SK-N-SH treated with all-trans-retinoic acid at 6 μM for 48 hours (cell line): ENCODE results near the gene ATG16L1.

Experiments
- ATAC-seq: fragments of 200-7000 bp; cut with Tn5 transposase; 3 replicates; pipeline ENCODE4 v1.9.1; 2020; ENCODE audit warnings: mild to moderate bottlenecking, moderate library complexity
- ARNTL ChIP-seq: fragments of 450-650 bp; formaldehyde crosslinking; IDR thresholded peaks from 2 replicates; pipeline ENCODE4 v1.5.0; 2020; ENCODE audit warnings: low read depth, mild to moderate bottlenecking, moderate library complexity, borderline replicate concordance
- BACH2 ChIP-seq: fragments of 250-450 bp; sonication (Bioruptor Pico); IDR thresholded peaks from 2 replicates; pipeline ENCODE4 v1.9.0; 2021; ENCODE audit warnings: mild to moderate bottlenecking, borderline replicate concordance
- CSRNP3 ChIP-seq: fragments of 250-450 bp; sonication (Bioruptor Pico); IDR thresholded peaks from 2 replicates; pipeline ENCODE4 v1.5.1; 2021; ENCODE audit warnings: mild to moderate bottlenecking, moderate library complexity
- ESRRG ChIP-seq: fragments of 250-450 bp; sonication (Bioruptor Pico); IDR thresholded peaks from 2 replicates; pipeline ENCODE4 v1.6.1; 2021; ENCODE audit warnings: mild to moderate bottlenecking
- GLIS3 ChIP-seq: fragments of 250-450 bp; sonication (Bioruptor Pico); IDR thresholded peaks from 2 replicates; pipeline ENCODE4 v1.5.0; 2020; ENCODE audit warnings: mild to moderate bottlenecking, moderate library complexity
- ISL1 ChIP-seq: fragments of 250-450 bp; sonication (Bioruptor Pico); IDR thresholded peaks from 2 replicates; pipeline ENCODE4 v2.1.2; 2022; ENCODE audit warnings: mild to moderate bottlenecking, moderate library complexity
- OSR1 ChIP-seq: fragments of 250-450 bp; sonication (Bioruptor Pico); IDR thresholded peaks from 2 replicates; pipeline ENCODE4 v1.8.0; 2022; ENCODE audit warnings: moderate library complexity, mild to moderate bottlenecking, inconsistent platforms
- PATZ1 ChIP-seq: fragments of 250-450 bp; sonication (Bioruptor Pico); IDR thresholded peaks from 2 replicates; pipeline ENCODE4 v1.8.0; 2020; ENCODE audit warnings: mild to moderate bottlenecking, moderate library complexity, borderline replicate concordance
- POU6F1 ChIP-seq: fragments of 250-450 bp; sonication (Bioruptor Pico); IDR thresholded peaks from 2 replicates; pipeline ENCODE4 v1.8.0; 2021; ENCODE audit warnings: low read depth, mild to moderate bottlenecking, moderate library complexity, borderline replicate concordance
- PPARA ChIP-seq: fragments of 250-450 bp; sonication (Bioruptor Pico); IDR thresholded peaks from 2 replicates; pipeline ENCODE4 v1.5.0; 2020; ENCODE audit warnings: mild to moderate bottlenecking, borderline replicate concordance
- RARB ChIP-seq: fragments of 250-450 bp; sonication (Bioruptor Pico); IDR thresholded peaks from 2 replicates; pipeline ENCODE4 v1.8.0; 2021; ENCODE audit warnings: mild to moderate bottlenecking, moderate library complexity
- TCF4 ChIP-seq: fragments of 250-450 bp; sonication (Bioruptor Pico); IDR thresholded peaks from 2 replicates; pipeline ENCODE4 v1.8.0; 2021; ENCODE audit warnings: mild to moderate bottlenecking, moderate library complexity, borderline replicate concordance
- TOX ChIP-seq: fragments of 250-450 bp; sonication (Bioruptor Pico); IDR thresholded peaks from 2 replicates; pipeline ENCODE4 v1.8.0; 2021; ENCODE audit warnings: mild to moderate bottlenecking, moderate library complexity, borderline replicate concordance
- ZC3H10 ChIP-seq: fragments of 250-450 bp; sonication (Bioruptor Pico); IDR thresholded peaks from 2 replicates; pipeline ENCODE4 v1.5.1; 2021; ENCODE audit warnings: mild to moderate bottlenecking, moderate library complexity
- ZFP3 ChIP-seq: fragments of 250-450 bp; sonication (Bioruptor Pico); IDR thresholded peaks from 2 replicates; pipeline ENCODE4 v1.5.0; 2020; ENCODE audit warnings: mild to moderate bottlenecking, moderate library complexity
- ZFP30 ChIP-seq: fragments of 450-650 bp; formaldehyde crosslinking; IDR thresholded peaks from 2 replicates; pipeline ENCODE4 v1.5.0; 2022; ENCODE audit warnings: mild to moderate bottlenecking, moderate library complexity
- ZNF565 ChIP-seq: fragments of 450-650 bp; formaldehyde crosslinking; conservative IDR thresholded peaks from 2 replicates; pipeline ENCODE4 v1.5.0; 2020; ENCODE audit warnings: low read depth, mild to moderate bottlenecking, moderate library complexity
- ZNF8 ChIP-seq: fragments of 450-650 bp; formaldehyde crosslinking; IDR thresholded peaks from 2 replicates; pipeline ENCODE4 v1.5.0; 2020; ENCODE audit warnings: mild to moderate bottlenecking, moderate library complexity

Gene ATG16L1

GRCh38 chr2:233225230-233226068 is 26.0 kb upstream of the ATG16L1 start:
- TF ChIP-seq TCF4 (no peak), CSRNP3 (CRISPR knock-in tag) (no peak), RARB (no peak), ESRRG (CRISPR knock-in tag) (no peak), ZFP3 (CRISPR knock-in tag) (no peak), BACH2 (CRISPR knock-in tag) (no peak), OSR1 (no peak), TOX (CRISPR knock-in tag) (no peak)
- TF ChIP-seq, all 23 proteins: peak for 0
- no peak for ATAC-seq

GRCh38 chr2:233226511-233227031 is 24.9 kb upstream of the ATG16L1 start:
- no peak for ATAC-seq
- TF ChIP-seq ARNTL (CRISPR knock-in tag) (no peak), ESRRG (CRISPR knock-in tag) (no peak), TCF4 (no peak), PATZ1 (no peak)
- TF ChIP-seq, all 23 proteins: peak for 0

GRCh38 chr2:233227346-233227978 is 24.0 kb upstream of the ATG16L1 start:
- TF ChIP-seq ISL1 (CRISPR knock-in tag) = no peak
- TF ChIP-seq RARB = no peak
- TF ChIP-seq ZFP3 (CRISPR knock-in tag) = no peak
- TF ChIP-seq ZNF565 (CRISPR knock-in tag) = no peak
- TF ChIP-seq ZFP30 (CRISPR knock-in tag) = no peak
- no peak for TF ChIP-seq CSRNP3 (CRISPR knock-in tag)

GRCh38 chr2:233228376-233228775 is 23.1 kb upstream of the ATG16L1 start:
- TF ChIP-seq ZNF8 (no peak), ISL1 (CRISPR knock-in tag) (no peak), ARNTL (CRISPR knock-in tag) (no peak), PATZ1 (no peak), POU6F1 (CRISPR knock-in tag) (no peak), ZC3H10 (no peak), TOX (CRISPR knock-in tag) (no peak), ZFP3 (CRISPR knock-in tag) (no peak), OSR1 (no peak), TCF4 (no peak), BACH2 (CRISPR knock-in tag) (no peak), GLIS3 (CRISPR knock-in tag) (no peak), RARB (no peak), PPARA (CRISPR knock-in tag) (no peak)
- TF ChIP-seq, all 23 proteins: peak for 0
- ATAC-seq = no peak

More at GRCh38 chr2:233227346-233227978, 24.0 kb upstream of the ATG16L1 start:
- no peak for ATAC-seq
